ENCODE measurements around the gene NAE1.
"Not testable (repeated sequence)": the region's sequence is repeated elsewhere in the genome, so short reads cannot be mapped to it uniquely, and the experiment has no call there.

The NAE1 gene

GRCh38 chr16:66802159-66802558 lies 28.6 kb downstream of the NAE1 start:
- DNase-seq (ENCODE audit: low read depth, low spot score): no peak

- no peak for DNase-seq (ENCODE audit: low read depth, low spot score)
Observed at GRCh38 chr16:66801320-66802105, 29.3 kb downstream of the NAE1 start, which contains the start of gene TERB1. TSS of gene TERB1 (minus strand) at chr16:66801584. CDS start at chr16:66796798, 4,786 bp downstream.

GRCh38 chr16:66800856-66801255 lies 29.9 kb downstream of the NAE1 start:
- no peak for DNase-seq (ENCODE audit: low read depth, low spot score)

- no peak for DNase-seq (ENCODE audit: low read depth, low spot score)
Observed at GRCh38 chr16:66798161-66798560, 32.6 kb downstream of the NAE1 start.

GRCh38 chr16:66793984-66794383 lies 36.8 kb downstream of the NAE1 start:
- DNase-seq (ENCODE audit: low read depth, low spot score): not testable (repeated sequence)

GRCh38 chr16:66790130-66790733 lies 40.5 kb downstream of the NAE1 start:
- no peak for DNase-seq (ENCODE audit: low read depth, low spot score)

GRCh38 chr16:66787427-66787826 lies 43.3 kb downstream of the NAE1 start:
- no peak for DNase-seq (ENCODE audit: low read depth, low spot score)

- no peak for DNase-seq (ENCODE audit: low read depth, low spot score)
Observed at GRCh38 chr16:66786551-66786950, 44.2 kb downstream of the NAE1 start.

- no peak for DNase-seq (ENCODE audit: low read depth, low spot score)
Observed at GRCh38 chr16:66776457-66776856, 54.3 kb downstream of the NAE1 start.

- no peak for DNase-seq (ENCODE audit: low read depth, low spot score)
Observed at GRCh38 chr16:66774981-66775380, 55.8 kb downstream of the NAE1 start.

- DNase-seq (ENCODE audit: low read depth, low spot score): no peak
Observed at GRCh38 chr16:66758086-66758485, 72.7 kb downstream of the NAE1 start.

- DNase-seq (ENCODE audit: low read depth, low spot score): no peak
Observed at GRCh38 chr16:66754819-66755218, 76.0 kb downstream of the NAE1 start.

GRCh38 chr16:66754211-66754610 lies 76.6 kb downstream of the NAE1 start:
- no peak for DNase-seq (ENCODE audit: low read depth, low spot score)

- DNase-seq (ENCODE audit: low read depth, low spot score): no peak
Observed at GRCh38 chr16:66752958-66753357, 77.8 kb downstream of the NAE1 start.
